Measurements from ENCODE around the gene MYO16.

GRCh38 chr13:108669381-108669780 is 40.0 kb downstream of the MYO16 start:
- no peak for TF ChIP-seq POLR2A (IDR thresholded peaks at IDR 0.05)
- TF ChIP-seq CTCF (IDR thresholded peaks at IDR 0.05): no peak
